Naive thymus-derived CD4-positive, alpha-beta T cell (primary cell): ENCODE measurements around the gene POFUT2. TPM values are rescaled to one million over a fixed set of nuclear protein-coding genes. Genes with fewer than 3 reads are reported as not detected.

Experiments used
- ATAC-seq: fragments of 150-1000 bp; cut with Tn5 transposase; 2 replicates; pipeline ENCODE4 v1.10.0; 2021; ENCODE audit warnings: mild to moderate bottlenecking, moderate library complexity
- CTCF ChIA-PET: fragments of 350-600 bp; sonication (Branson Sonifier 250); formaldehyde crosslinking; loops from one replicate; lab custom pipeline; 2021; ENCODE audit warnings: antibody characterized with exemption; lab: Charles Lee
- POLR2A ChIA-PET: fragments of 350-600 bp; sonication (Branson Sonifier 250); formaldehyde crosslinking; loops from one replicate; lab custom pipeline; 2021; ENCODE audit warnings: antibody characterized with exemption, inconsistent platforms; lab: Charles Lee
- DNase-seq, 9 donors: peaks; one replicate each; pipeline versions ENCODE4 v3.0.0 to v3.0.0-alpha.2; 2020 to 2022; ENCODE audit warnings: mixed read lengths in 1 of 9
- H3K27ac ChIP-seq: one replicate; pipeline ENCODE4 v1.7.0; 2013; ENCODE audit warnings: mild to moderate bottlenecking, low read depth, low read length, moderate library complexity
- H3K27me3 ChIP-seq, 2 donors: one replicate each; pipeline ENCODE4 v1.7.0; 2013; ENCODE audit warnings: low read length in 2 of 2, mild to moderate bottlenecking in 2 of 2, moderate library complexity in 2 of 2; ENCODE audit not compliant: control insufficient read depth in 2 of 2, insufficient read depth in 2 of 2
- H3K36me3 ChIP-seq, 3 experiments: 1 replicate in 2 of 3; 2 replicates in 1 of 3; pipeline ENCODE4 v1.7.0; 2013; ENCODE audit warnings: low read length in 3 of 3, mild to moderate bottlenecking in 3 of 3, moderate library complexity in 1 of 3; ENCODE audit not compliant: insufficient read depth in 3 of 3, control insufficient read depth in 2 of 3
- H3K4me1 ChIP-seq, 2 donors: one replicate each; pipeline ENCODE4 v1.7.0; 2013; ENCODE audit warnings: low read length in 2 of 2, mild to moderate bottlenecking in 2 of 2, moderate library complexity in 1 of 2; ENCODE audit not compliant: control insufficient read depth in 2 of 2, insufficient read depth in 2 of 2
- H3K4me3 ChIP-seq: 2 replicates; pipeline ENCODE4 v1.7.0; 2013; ENCODE audit warnings: mild to moderate bottlenecking, low read length
- H3K9me3 ChIP-seq, 3 experiments: 1 replicate in 2 of 3; 2 replicates in 1 of 3; pipeline ENCODE4 v1.7.0; 2013; ENCODE audit warnings: low read length in 3 of 3; ENCODE audit not compliant: control insufficient read depth in 2 of 3
- H3K27ac Mint-ChIP-seq, 9 donors: one replicate each; pipeline ENCODE4 v1.8.0; 2020 to 2022; ENCODE audit warnings: mixed read lengths in 9 of 9, mild to moderate bottlenecking in 8 of 9, moderate library complexity in 5 of 9, inconsistent platforms in 2 of 9
- H3K27me3 Mint-ChIP-seq, 5 donors: one replicate each; pipeline ENCODE4 v1.8.0; 2021 to 2022; ENCODE audit warnings: mixed read lengths in 5 of 5, mild to moderate bottlenecking in 1 of 5
- H3K36me3 Mint-ChIP-seq, 5 donors: one replicate each; pipeline ENCODE4 v1.8.0; 2020 to 2022; ENCODE audit warnings: mixed read lengths in 5 of 5, mild to moderate bottlenecking in 3 of 5, inconsistent platforms in 1 of 5
- H3K4me1 Mint-ChIP-seq, 7 donors: one replicate each; pipeline ENCODE4 v1.8.0; 2020 to 2022; ENCODE audit warnings: mixed read lengths in 7 of 7, mild to moderate bottlenecking in 3 of 7, inconsistent platforms in 1 of 7
- H3K4me3 Mint-ChIP-seq, 10 donors: one replicate each; pipeline ENCODE4 v1.8.0; 2020 to 2022; ENCODE audit warnings: mild to moderate bottlenecking in 10 of 10, mixed read lengths in 10 of 10, moderate library complexity in 6 of 10, inconsistent platforms in 2 of 10
- H3K9me3 Mint-ChIP-seq, 11 donors: one replicate each; pipeline ENCODE4 v1.8.0; 2020 to 2022; ENCODE audit warnings: mixed read lengths in 11 of 11, mild to moderate bottlenecking in 4 of 11, inconsistent platforms in 1 of 11, moderate library complexity in 1 of 11
- intact Hi-C, 2 donors: fragments of 100-400 bp; cut with micrococcal nuclease; formaldehyde crosslinking; loops; one replicate each; pipeline ENCODE4 v1.15.1; 2023
- polyA plus RNA-seq, 2 donors: library from polyadenylated mRNA; unstranded; fragments of 300-500 nt; fragmentation: Illumina TruSeq; gene quantifications; one replicate each; pipeline ENCODE4 v1.2.3, GENCODE V29; 2021
- total RNA-seq, 6 experiments: library from RNA in 5 of 6; stranded (reverse) in 5 of 6; gene quantifications; 1 replicate in 5 of 6; 2 replicates in 1 of 6; pipeline ENCODE4 v1.2.3 and lab custom pipeline; 2021 to 2026

The POFUT2 gene
- total and polyA plus RNA-seq, 7 experiments from 2014 or later, result 3.8 to 53.3 (median 45.3) TPM

- Histone ChIP-seq H3K9me3 (peaks cover 0 to 3% (median 0%) of the 10 kb centered on the region in 3 experiments), H3K36me3 (peaks cover 0 to 62% (median 6%) of the 10 kb centered on the region in 3 experiments), H3K27ac (peak overlapping the region; percentile 50), H3K27me3 (no peaks in the 10 kb centered on the region), H3K4me1 (peaks cover 17 to 19% of the 10 kb centered on the region in 2 donors), H3K4me3 (no peak overlapping the region)
- ChIA-PET CTCF (no interaction called here), POLR2A (no interaction called here)
- DNase-seq, result peak in 7 of 9 donors; percentile 32 to 58 (median 50)
- H3K27me3 Mint-ChIP-seq, result no peaks in the 10 kb centered on the region
- peaks cover 0 to 31% (median 14%) of the 10 kb centered on the region in 5 donors for H3K36me3 Mint-ChIP-seq
- H3K27ac Mint-ChIP-seq, result peak overlapping the region; percentile 77 to 91 (median 84)
- intact Hi-C loops, result loop anchor here in 1 of 2 donors (5.0 kb wide), 1 partner anchor 39 kb away; no protein-coding TSS in a partner anchor
- H3K4me1 Mint-ChIP-seq, result peaks cover 13 to 23% (median 20%) of the 10 kb centered on the region in 7 donors
- H3K9me3 Mint-ChIP-seq, result peaks cover 0 to 2% (median 0%) of the 10 kb centered on the region in 11 donors
- peak overlapping the region; percentile 3 to 72 (median 52) for H3K4me3 Mint-ChIP-seq
- peak; percentile 88 for ATAC-seq
Measured at GRCh38 chr21:45266518-45267389, 20.9 kb downstream of the POFUT2 start.

DNA sequence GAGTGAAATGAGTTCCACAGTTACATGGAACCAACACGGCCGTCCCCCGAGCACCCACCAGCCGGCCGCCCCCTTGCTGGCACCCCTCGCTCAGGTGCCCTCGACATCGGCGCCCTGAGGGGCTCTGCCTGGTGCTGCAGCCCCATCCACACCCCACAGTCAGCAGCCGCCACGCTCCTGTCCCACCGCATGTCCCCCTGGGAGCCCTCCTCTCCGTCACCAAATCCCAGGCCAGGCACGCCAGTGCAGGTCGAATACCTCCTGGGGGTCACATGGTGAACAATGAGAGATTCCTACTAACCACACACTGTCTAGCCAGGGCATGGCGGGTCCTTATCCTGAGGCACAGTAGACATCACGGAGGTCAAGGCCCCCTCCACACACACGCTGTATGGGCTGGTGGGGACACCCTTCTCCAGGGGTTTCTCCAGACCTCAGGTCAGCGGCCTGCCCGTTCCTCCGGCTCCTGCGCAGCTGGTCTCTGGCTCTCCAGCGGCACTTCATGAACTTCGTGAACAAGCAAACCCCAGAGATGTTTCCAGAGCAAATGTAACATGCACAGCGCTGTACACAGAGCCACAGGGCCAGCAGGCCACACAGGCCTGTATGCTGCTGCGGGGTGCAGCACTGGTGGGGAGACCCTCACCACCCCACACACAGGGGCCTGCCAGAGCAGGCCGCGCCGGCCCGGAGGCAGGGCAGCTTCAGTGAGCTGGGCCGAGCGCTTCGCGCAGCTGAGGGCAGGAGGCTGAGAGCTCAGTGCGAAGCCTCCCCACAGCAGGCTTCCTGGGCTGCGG lies 21.8 kb downstream of the POFUT2 start:
- Mint-ChIP-seq H3K27me3 (no peaks in the 10 kb centered on the region), H3K4me1 (peaks cover 13 to 23% (median 19%) of the 10 kb centered on the region in 7 donors), H3K4me3 (peak overlapping the region in 6 of 10 donors; percentile 32 to 66 (median 48)), H3K27ac (peak overlapping the region; percentile 63 to 91 (median 83)), H3K9me3 (peaks cover 0 to 2% (median 0%) of the 10 kb centered on the region in 11 donors), H3K36me3 (peaks cover 0 to 31% (median 14%) of the 10 kb centered on the region in 5 donors)
- CTCF ChIA-PET, result no interaction called here
- Histone ChIP-seq H3K27ac (peak overlapping the region; percentile 50), H3K9me3 (no peaks in the 10 kb centered on the region), H3K4me1 (peaks cover 17 to 19% of the 10 kb centered on the region in 2 donors), H3K36me3 (peaks cover 0 to 55% (median 6%) of the 10 kb centered on the region in 3 experiments), H3K4me3 (no peak overlapping the region), H3K27me3 (no peaks in the 10 kb centered on the region)
- POLR2A ChIA-PET, result no interaction called here
- intact Hi-C loops, result loop anchor here in 1 of 2 donors (5.0 kb wide), 1 partner anchor 39 kb away; no protein-coding TSS in a partner anchor
- ATAC-seq, result no peak
- DNase-seq, result no peak

DNA sequence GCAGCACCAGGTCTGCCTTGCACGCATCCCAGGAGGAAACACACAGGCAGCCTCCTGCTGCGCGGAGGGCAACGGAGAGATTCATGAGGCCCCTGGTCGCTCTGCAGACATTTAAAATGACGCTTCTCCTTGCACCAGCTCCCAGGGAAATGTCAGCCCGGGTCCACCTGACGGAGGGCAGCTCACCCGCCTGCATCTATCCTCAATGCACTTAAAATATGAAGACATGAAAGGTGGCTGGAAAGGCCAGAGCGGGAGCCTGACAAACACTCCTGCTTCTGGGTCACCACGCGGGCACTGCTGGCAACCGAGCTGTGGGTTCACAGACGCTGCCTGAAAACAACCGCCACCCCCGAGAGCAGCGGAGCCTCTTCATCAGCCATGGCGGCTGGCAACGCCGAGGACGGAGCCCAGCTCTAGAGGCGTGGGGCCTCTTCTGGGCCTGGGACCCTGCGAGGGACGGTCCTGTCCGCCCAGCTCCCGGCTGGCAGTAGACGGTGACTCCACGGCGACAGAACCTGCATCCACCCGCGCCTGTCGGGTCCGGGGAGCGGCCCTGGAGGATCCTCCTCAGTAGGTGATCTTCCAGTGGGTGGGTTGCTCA lies 22.7 kb downstream of the POFUT2 start:
- H3K27ac ChIP-seq, result no peak overlapping the region
- H3K9me3 ChIP-seq, result no peaks in the 10 kb centered on the region
- intact Hi-C loops, result loop anchor here in 1 of 2 donors (5.0 kb wide), 1 partner anchor 38 kb away; no protein-coding TSS in a partner anchor
- ChIA-PET POLR2A (no interaction called here), CTCF (no interaction called here)
- no peaks in the 10 kb centered on the region for H3K27me3 ChIP-seq
- ATAC-seq, result no peak
- H3K36me3 Mint-ChIP-seq, result peaks cover 0 to 31% (median 14%) of the 10 kb centered on the region in 5 donors
- peaks cover 17 to 19% of the 10 kb centered on the region in 2 donors for H3K4me1 ChIP-seq
- peaks cover 0 to 46% (median 6%) of the 10 kb centered on the region in 3 experiments for H3K36me3 ChIP-seq
- H3K27ac Mint-ChIP-seq, result no peak overlapping the region
- H3K4me1 Mint-ChIP-seq, result peaks cover 10 to 23% (median 19%) of the 10 kb centered on the region in 7 donors
- no peak overlapping the region for H3K4me3 Mint-ChIP-seq
- H3K9me3 Mint-ChIP-seq, result peaks cover 0 to 1% (median 0%) of the 10 kb centered on the region in 11 donors
- DNase-seq, result no peak
- no peaks in the 10 kb centered on the region for H3K27me3 Mint-ChIP-seq
- no peak overlapping the region for H3K4me3 ChIP-seq

- POLR2A ChIA-PET, result no interaction called here
- intact Hi-C loops, result no loop called here
- Mint-ChIP-seq H3K4me1 (peaks cover 10 to 23% (median 19%) of the 10 kb centered on the region in 7 donors), H3K27me3 (no peaks in the 10 kb centered on the region), H3K27ac (no peak overlapping the region), H3K9me3 (peaks cover 0 to 1% (median 0%) of the 10 kb centered on the region in 11 donors), H3K36me3 (peaks cover 0 to 30% (median 14%) of the 10 kb centered on the region in 5 donors), H3K4me3 (no peak overlapping the region)
- no peak for DNase-seq
- H3K4me1 ChIP-seq, result peaks cover 17 to 19% of the 10 kb centered on the region in 2 donors
- peaks cover 0 to 39% (median 6%) of the 10 kb centered on the region in 3 experiments for H3K36me3 ChIP-seq
- no peaks in the 10 kb centered on the region for H3K27me3 ChIP-seq
- no peak overlapping the region for H3K27ac ChIP-seq
- H3K9me3 ChIP-seq, result no peaks in the 10 kb centered on the region
- no peak for ATAC-seq
- H3K4me3 ChIP-seq, result no peak overlapping the region
- CTCF ChIA-PET, result no interaction called here
Measured at GRCh38 chr21:45264146-45264911, 23.4 kb downstream of the POFUT2 start.

DNA sequence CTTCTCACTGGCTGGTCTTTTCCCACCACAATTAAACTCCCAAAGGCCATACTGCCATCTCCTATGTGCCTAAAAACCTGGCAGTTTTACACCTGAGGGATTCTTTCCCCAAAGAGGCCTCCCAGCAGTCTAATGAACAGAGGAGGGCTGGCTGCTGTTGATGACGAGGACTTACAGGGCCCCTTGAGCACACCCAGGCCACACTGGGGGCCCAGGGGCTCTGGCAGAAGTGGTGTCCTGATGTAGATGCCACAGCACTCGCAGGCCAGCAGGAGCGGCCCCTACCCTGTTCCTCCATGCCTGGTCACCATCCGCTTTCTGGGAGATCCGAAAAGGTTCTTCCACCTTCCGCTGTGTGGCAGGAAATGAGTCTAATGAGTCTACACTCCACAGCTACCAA lies 24.2 kb downstream of the POFUT2 start:
- intact Hi-C loops, result no loop called here
- H3K27me3 ChIP-seq, result no peaks in the 10 kb centered on the region
- no peaks in the 10 kb centered on the region for H3K9me3 ChIP-seq
- peaks cover 0 to 1% (median 0%) of the 10 kb centered on the region in 5 donors for H3K27me3 Mint-ChIP-seq
- no peak overlapping the region for H3K27ac ChIP-seq
- CTCF ChIA-PET, result no interaction called here
- H3K27ac Mint-ChIP-seq, result peak overlapping the region in 3 of 9 donors; percentile 5 to 74 (median 28)
- peaks cover 0 to 1% (median 0%) of the 10 kb centered on the region in 11 donors for H3K9me3 Mint-ChIP-seq
- POLR2A ChIA-PET, result no interaction called here
- ATAC-seq (no peak), DNase-seq (no peak)
- H3K4me3 Mint-ChIP-seq, result no peak overlapping the region
- H3K36me3 ChIP-seq, result peaks cover 0 to 39% (median 6%) of the 10 kb centered on the region in 3 experiments
- peaks cover 10 to 23% (median 19%) of the 10 kb centered on the region in 7 donors for H3K4me1 Mint-ChIP-seq
- H3K36me3 Mint-ChIP-seq, result peaks cover 0 to 30% (median 14%) of the 10 kb centered on the region in 5 donors
- peaks cover 17 to 19% of the 10 kb centered on the region in 2 donors for H3K4me1 ChIP-seq
- no peak overlapping the region for H3K4me3 ChIP-seq
